ENCODE results near the gene COQ8B.

Gene COQ8B

DNA sequence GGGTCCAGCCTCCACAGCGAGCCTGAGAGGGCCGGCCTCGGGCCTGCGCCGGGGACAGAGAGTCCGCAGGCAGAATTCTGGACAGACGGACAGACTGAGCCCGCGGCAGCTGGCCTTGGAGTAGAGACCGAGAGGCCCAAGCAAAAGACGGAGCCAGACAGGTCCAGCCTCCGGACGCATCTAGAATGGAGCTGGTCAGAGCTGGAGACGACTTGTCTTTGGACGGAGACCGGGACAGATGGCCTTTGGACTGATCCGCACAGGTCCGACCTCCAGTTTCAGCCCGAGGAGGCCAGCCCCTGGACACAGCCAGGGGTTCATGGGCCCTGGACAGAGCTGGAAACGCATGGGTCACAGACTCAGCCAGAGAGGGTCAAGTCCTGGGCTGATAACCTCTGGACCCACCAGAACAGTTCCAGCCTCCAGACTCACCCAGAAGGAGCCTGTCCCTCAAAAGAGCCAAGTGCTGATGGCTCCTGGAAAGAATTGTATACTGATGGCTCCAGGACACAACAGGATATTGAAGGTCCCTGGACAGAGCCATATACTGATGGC, 716 bp upstream of the COQ8B start:
- DNase-seq (ENCODE audit: low spot score): peak; percentile 27

DNA sequence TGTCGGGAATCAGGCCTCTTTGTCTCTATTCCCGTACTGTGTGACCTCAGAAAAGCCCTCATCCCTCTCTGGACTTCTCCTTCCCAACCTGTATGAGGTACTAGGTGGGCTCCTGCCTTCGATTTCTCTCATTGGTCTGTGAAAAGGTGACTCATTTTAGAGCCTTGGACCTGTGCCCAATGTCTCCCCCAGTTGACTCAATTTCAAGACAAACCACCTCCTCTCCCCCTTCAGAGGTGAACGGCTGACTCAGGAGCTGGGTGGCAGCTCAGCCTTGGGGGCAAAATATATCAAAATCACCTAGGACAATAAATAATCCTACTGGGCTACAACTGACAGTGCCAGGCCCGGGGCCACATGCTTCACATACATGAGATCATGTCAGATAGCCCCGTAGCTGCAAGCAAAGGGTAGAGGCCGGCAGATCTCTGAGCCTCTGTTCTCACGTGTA, 630 bp downstream of the COQ8B start:
- DNase-seq (ENCODE audit: low spot score): peak; percentile 83

DNA sequence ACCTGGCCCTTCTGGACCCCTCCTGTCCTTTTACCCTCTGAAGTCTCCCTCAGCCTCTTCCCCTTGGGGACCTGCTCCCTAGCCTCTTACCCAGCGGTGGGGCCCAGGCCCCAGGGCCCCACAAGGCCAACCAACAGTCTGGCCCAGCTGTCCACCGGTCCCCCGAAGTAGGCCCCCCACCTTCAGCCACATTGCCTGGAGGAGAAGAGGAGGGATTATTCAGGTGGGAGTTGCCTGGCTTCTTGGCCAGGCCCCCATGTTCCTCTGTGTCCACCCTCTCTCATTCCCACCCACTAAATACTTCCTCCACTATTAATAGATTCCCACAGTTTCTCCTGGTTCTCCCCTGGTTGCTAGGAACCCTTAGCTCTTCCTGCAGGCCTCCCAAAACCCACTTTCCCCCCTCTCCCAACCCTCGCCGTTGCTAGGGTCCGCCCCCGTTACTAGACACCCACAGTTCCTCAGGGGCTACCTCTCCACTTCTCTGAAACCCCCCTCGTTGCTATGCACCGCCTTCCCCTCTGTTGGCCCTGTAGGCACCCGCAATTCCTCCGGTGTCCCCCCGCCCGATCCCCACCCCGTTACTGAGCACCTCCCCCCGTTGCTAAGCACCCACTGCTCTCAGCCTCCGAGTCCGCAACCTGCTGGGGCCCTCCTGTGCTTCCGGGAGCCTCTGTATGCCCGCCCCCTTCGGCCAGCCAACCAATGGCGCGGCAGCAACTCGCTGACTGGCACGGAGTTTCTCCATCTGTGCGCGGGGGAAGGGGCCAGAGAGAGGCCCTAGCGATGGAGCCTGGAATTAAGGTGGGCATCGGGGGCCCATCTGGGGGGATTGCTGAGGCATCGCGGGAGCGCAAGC, 2.0 kb downstream of the COQ8B start:
- peak; percentile 80 for DNase-seq (ENCODE audit: low spot score)

DNA sequence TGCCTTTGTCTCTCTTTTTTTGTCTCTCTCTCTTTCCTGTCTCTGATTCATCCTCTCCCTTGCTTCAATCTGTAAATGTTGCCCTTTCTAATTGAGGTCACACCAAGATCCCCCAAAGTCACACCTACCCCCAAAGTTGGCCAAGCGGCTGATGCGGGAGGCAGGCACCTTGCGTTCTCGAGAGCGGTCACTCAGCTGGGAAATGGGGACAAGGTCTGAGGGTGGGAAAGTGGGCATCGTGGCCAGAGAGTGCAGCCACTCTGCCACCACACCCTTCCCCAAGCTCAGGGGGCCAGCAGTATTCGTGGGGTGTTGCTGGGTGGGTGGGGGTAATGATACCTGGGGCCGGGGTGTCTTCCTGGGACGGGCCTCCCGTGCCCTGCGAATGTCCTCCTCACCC, 2.7 kb downstream of the COQ8B start:
- no peak for DNase-seq (ENCODE audit: low spot score)

DNA sequence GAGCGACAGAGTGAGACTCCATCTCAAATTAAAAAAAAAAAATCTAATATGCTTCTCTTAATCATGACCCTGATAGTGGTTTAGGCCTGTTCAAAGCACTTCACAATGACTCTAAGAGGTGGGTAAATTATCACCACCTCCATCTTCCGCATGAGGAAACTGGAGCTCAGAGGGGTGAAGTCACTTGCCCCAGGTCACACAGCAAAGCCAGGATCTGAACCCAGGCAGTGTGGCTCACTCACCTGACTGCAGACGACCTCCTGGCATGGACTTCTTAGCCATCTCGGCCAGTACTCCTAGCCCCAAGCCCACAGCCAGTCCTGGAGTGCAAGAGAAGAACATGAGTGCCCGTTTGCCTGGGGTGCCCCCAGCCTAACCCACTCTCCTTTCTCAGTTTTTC, 6.9 kb downstream of the COQ8B start:
- no peak for DNase-seq (ENCODE audit: low spot score)

DNA sequence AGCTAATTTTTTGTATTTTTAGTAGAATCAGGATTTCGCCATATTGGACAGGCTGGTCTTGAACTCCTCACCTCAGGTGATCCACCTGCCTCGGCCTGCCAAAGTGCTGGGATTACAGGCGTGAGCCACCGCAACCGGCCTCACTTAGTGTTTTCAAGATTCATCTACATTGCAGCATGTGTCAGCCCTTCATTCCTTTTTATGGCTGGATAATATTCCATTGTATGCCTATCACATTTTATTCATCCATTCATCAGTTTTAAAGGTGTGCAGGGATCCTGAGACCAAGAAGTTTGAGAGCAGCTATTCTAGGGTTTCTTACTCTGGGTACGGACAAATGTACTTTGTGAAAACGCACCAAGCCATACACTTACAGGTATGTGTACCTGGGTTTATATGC, 9.1 kb downstream of the COQ8B start:
- DNase-seq (ENCODE audit: low spot score): no peak

DNA sequence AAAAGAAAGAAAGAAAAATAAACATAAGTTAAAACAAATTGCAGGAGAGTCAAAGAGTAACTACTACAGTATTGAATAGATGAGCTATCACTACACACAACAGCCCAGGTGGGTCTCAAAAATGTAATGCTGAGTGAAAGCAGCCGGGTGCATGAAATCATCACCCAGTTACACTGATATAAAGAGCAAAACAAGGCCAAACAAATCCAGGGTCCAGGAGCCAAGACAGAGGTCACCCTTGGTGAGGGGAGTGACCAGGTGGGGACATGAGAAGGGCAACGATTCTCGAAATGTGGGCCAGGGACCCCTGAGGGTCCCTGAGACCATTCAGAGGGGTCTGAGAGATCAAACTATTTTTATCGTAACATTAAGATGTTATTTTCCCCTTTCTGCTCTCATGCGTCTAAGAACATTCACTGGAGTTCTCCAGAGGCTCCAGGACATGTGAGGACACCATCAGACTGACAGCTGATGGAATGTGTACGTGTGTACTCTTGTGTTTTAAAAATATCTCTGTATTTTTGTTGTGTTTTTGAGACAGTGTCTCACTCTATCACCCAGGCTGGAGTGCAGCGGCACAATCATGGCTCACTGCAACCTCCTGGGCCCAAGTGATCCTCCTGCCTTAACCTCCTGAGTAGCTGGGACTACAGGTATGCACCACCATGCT, 10.6 kb downstream of the COQ8B start:
- no peak for DNase-seq (ENCODE audit: low spot score)

DNA sequence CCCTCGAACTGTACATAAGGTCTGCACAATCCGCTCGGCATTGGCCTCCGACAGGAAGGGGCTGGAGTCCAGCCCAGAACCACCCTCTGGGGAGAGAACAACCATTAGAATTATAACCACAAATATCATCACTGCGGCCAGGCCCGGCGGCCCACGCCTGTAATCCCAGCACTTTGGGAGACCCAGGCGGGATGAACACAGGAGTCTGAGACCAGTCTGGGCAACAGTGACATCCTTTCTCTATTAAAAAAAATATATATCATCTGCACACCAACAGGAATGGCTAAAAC, 11.4 kb downstream of the COQ8B start:
- no peak for DNase-seq (ENCODE audit: low spot score)

DNA sequence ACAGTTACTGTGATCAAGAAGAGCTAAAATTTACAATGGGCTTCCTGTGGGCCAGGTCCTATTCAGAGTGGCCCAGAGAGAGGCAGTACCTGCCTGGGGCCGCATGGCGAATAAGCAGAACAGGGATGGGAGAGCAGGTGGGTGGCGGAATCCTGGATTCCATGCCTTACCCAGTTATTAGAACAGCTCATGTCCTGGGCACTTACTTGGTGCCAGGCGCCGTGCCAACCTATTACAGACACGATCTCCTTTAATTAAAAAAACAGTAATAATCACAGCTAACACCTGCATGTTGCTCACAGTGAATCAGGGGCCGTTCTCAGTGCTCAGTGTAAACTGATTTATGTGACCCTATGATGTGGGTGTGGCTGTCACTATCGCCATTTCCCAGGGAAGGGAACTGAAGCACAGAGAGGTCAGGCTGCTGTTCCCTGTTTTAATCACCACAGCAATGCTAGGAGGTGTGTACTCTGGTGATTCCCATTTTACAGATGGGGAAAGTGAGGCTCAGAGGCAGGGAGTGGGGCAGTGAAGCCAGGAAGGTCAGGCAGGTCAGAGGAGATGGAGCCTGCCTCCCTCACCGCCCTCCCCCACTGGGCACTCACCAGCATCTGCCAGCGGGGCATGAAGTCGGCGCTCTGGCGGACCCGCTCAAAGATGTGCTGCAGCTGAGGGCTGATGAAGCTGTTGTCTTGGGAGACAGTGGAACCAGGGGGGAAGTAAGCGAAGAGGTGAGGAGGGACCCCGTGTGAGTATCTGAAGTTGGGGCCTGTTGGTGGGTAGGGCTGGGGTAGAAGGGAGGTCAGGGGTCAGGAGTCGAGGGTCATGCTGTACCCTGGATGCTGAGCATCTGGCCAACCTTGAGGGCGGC, 12.0 kb downstream of the COQ8B start:
- no peak for DNase-seq (ENCODE audit: low spot score)

DNA sequence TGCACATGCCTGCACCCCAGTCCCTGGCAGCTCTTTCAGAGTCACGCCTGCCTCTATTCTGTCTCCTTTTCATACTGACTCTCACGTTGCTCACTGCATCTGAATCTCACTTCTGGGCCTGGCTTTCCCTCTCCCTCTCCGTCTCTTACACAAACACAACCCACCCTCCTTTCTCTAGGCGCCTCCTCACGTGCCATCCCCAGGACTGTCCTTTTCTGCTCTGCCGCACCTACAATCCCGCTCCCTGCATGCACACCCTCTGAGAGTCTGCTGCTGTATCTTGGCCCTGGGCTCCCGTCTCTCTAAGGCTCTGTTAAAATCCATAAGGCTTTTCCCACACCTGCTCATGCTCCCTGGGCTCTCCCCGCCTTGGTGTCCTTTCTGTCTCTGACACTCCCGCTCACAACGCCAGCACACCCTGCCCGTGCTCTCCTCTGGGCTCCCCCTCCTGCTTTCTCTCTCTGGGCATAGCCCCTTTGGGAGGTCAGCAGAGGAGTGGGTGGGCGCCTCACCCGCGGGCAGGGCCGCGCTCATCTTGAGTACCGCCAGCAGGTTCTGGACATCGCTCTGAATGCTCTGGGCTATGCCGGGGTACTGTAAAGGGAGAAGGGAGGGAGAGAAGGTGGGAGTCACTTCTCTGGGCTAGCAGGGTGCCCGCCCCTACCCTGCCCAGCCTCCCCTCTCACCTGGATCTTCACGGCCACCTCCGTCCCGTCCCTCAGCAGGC, 13.5 kb downstream of the COQ8B start:
- no peak for DNase-seq (ENCODE audit: low spot score)

DNA sequence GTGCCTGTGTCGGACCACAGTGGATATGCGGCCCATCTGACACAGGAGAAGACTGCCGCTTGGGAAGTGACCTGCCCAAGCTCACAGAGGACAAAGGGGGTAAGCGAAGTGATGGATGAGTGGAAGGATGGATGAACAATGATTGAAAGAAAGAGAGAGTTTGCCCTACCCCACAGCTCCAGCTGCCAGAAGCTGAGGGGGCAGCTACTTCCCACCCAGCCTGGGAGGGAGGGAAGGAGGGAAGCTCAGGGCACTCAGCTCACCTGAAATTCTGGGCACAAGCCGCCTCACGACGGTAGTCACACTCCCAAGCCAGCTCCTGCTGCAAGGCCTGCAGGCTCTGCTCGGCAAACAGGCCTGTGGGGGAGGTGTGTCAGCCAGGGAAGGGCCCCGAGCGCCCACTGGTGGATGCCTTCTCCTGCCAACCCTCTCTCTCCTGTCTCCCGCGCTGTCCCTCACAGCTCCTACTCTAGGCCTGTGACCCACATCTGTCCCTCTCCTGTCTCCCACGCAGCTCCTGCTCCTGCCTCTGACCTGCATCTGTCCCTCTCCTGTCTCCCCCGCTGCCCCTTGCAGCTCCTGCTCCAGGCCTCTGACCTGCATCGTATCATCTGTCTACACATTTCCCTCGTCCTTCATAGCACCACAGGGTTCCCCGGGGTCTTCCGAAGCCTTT, 14.2 kb downstream of the COQ8B start:
- no peak for DNase-seq (ENCODE audit: low spot score)

DNA sequence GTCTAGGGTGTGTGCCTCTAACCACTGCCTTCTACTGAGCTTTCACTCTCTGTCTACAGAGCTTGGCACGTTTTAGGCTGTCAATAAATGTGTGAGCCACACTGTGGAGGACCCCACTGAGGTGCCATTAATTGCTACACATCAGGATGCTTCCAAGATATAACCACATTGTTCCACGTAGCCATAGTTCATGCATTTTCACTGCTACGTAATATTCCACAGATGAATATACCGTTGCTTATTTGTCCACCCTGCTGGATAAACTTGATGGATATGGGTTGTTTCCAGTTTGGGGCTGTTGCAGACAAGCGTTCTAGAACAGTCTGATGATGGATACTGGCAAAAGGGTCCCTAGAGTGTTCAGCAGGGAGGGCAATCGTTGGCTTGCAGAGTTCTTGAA, 14.9 kb downstream of the COQ8B start:
- DNase-seq (ENCODE audit: low spot score): no peak

DNA sequence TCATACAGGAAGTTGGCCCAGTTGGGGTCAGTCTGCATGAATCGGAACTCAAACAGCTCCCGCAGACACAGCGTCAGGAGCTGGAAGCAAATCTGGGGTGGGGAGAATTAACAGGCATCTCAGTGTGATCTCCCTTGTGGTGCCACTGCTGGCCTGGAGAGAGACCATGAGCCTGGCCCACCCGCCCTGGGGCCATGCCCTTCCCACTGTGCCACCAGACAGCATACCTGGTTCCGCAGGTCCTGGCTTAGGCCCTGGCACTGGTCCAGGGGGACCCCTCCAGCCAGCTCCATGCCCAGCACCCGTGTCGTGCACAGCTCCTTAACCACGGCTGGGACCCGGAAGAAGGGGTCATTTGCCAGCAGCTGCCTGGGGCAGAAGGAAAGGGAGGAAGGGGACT, 16.6 kb downstream of the COQ8B start:
- no peak for DNase-seq (ENCODE audit: low spot score)

DNA sequence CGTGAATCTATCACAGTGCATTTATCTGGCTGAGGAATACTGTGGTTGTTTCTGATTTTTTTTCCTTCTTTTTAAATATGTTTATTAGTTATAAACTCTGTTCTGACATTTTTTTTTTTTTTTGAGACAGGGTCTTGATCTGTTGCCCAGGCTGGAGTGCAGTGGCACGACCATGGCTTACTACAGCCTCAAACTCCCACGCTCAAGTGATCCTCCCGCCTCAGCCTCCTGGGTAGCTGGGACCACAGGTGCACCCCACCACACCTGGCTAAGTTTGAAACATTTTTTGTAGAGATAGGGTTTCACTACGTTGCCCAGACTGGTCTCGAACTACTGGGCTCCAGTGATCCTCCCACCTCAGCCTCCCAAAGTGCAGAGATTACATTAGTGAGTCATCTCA, 19.7 kb downstream of the COQ8B start:
- DNase-seq (ENCODE audit: low spot score): no peak

DNA sequence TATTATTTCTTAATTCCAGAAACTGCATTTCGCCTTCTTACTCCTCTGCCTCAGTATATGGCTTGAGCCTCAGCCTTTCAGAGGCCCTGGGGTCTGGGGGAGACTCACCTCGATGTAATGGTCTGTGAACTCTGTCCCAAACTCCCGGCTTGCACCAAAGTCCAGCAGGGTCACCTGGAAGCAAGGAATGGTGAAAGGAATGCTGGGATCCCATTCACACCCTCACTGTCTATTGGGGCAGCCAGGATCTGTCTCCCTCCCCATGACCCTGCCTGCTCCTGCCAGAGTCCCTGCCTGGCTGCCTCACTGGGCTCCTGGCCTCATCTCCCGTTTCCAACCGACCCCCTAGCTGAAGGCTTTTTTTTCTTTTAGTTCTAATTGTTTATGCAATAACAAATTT, 20.8 kb downstream of the COQ8B start:
- no peak for DNase-seq (ENCODE audit: low spot score)

DNA sequence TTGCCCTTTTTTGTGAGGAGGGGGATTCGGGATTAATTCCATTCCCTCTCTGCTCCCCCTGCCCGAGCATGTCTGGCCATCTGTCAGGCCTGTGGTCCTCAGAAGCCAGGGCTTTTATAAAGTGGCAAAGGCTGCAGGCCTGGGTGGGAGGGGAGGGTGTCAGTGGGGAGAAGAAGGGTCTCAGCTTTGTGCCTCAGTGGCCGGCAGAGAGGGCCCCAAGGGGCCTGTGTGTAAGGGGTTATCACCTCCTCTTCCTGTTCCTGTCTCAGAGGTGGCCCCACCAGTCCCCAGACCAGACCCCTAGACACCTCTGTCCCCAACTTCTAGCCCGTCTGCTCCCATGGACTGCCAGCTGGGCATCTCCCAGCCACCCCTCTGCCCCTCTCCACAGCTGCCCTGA, 22.8 kb downstream of the COQ8B start:
- no peak for DNase-seq (ENCODE audit: low spot score)

DNA sequence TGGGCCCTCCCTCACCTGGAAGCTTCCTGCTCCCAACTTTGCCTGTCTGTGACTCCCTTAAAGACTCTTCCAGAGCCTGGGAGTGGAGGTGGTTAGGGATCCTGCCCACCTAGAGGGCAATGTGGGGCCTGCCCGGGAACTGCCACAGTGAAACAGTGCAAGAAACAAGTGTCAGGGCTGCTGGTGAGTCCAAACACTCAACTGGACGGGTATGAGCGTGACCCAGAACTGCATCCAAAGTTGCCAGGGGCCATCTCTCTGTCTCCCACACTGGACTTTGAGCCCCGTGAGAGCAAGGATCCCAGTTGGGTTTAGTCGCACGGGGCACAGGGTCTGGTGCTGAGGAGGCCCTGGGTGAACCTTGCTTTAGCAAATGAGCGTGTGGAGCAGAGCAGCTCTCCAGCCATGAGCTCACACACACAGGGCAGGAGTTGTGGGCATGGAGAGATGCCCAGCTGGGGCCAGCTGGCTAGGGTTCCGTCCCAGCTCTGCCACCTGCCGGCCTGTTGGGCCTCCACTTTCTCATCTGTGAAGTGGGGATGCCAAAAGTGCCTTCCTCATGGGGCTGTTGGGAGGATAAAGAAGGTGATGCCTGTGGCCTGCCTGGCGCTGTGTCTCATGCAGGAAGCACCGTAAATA, 23.4 kb downstream of the COQ8B start:
- DNase-seq (ENCODE audit: low spot score): no peak

DNA sequence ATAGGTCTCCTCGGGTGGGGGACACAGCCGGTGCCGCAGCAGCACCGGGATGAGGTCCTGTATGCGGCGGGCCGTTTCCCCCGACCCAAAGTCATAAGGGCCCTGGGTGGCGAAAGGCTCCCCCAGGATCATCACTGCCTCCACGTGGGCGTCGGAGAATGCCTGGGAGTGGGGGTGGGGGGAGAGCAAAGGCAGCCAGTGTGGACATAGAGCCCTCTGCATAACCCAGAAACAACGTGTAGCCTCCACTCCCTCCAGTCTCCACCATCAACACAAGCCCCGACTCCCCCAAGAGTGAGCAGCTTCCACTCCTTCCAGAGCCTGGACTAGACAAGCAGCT, 24.5 kb downstream of the COQ8B start:
- DNase-seq (ENCODE audit: low spot score): no peak

DNA sequence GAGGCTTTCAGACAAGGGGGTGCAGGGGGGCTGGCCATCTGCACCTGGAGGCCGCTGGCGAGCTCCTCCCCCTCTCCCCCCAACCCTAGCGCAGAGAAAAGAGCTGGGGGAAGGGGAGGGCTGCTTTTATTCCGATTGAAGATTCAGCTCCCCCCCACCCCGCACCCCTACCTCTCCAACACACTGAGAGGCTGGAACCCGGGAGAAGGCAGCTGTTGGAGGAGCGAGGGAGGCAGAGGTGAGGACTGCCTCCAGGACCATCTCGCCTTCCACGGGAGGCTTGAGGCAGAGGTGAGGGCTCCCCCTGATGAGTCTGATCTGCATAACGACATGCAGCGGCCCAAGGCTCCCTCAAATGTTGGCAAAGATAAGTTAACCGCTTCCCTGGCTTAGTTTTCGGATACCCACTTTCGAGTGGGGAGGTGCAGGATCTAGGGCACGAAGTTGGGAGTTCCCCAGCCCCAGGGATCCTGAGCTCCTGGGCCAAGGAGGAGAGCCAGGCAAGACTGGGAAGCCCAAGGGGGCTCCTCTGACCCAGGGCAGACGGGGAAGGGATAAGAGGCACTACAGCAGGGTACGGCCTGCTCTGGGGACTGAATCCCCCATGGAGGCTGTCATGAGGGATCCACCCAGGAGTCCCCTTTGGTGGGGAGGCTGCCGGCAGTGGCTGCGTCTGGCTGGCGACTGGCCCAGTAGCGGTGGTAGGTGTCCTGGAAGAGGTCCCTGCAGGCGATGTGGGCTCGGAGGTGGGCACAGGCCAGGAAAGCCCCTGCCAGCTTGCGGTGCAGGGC, 25.1 kb downstream of the COQ8B start:
- no peak for DNase-seq (ENCODE audit: low spot score)
